Measurements from ENCODE around the gene PCOLCE2. TPM values are rescaled to one million over a fixed set of nuclear protein-coding genes. Genes with fewer than 3 reads are reported as not detected.

Gene PCOLCE2
- total and polyA plus RNA-seq, 2 of the 8 experiments (the other 6 are each of a cell fraction or from before 2014, with no cell fraction given) = 11.1 to 12.6 TPM

DNA sequence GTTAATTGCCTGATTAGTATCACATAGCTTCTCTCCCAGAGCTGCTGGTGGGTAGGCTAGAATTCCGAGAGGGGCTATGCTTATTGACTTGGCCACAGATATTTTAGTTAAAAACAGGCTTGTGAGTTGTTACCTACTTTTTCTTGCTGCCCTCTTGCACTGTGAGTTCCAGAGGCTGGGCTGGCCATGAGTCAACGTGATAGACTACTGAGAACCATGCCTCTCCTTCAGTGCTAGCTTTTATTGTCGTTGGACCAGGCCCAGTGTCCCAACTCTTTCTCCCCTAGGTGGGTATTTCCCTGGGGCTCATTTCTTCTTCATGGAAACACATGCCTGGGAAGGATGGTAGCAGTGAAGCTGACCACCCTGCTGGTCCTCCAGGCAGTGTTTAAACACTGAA is 20.4 kb upstream of the PCOLCE2 start:
- H3K36me3 ChIP-seq (ENCODE audit: control insufficient read depth in 2 of 4, insufficient read depth in 4 of 4, low read length in 3 of 4) = no peaks in the 10 kb centered on the region
- H4K20me1 ChIP-seq (replicated peaks in 1 of 2; ENCODE audit: control insufficient read depth in 1 of 2, insufficient read depth in 2 of 2, low read length in 2 of 2) = no peaks in the 10 kb centered on the region
- H3K4me1 ChIP-seq (replicated peaks in 1 of 4; ENCODE audit: control insufficient read depth in 3 of 4, insufficient read depth in 4 of 4, low read length in 3 of 4) = no peaks in the 10 kb centered on the region
- no peaks in the 10 kb centered on the region for H3K79me2 ChIP-seq (ENCODE audit: control insufficient read depth in 1 of 2, insufficient read depth in 2 of 2, low read length in 2 of 2)
- H2BK5ac ChIP-seq (ENCODE audit: low read depth, low read length) = no peak overlapping the region
- H3K4ac ChIP-seq (replicated peaks; ENCODE audit: insufficient read length, low read depth, low read length) = no peak overlapping the region
- H3K27me3 ChIP-seq (replicated peaks in 1 of 4; ENCODE audit: control insufficient read depth in 3 of 4, extremely low read depth in 1 of 4, insufficient read depth in 3 of 4, low read length in 3 of 4) = no peaks in the 10 kb centered on the region
- H4K8ac ChIP-seq (ENCODE audit: extremely low read depth, insufficient read depth, low read length) = no peak overlapping the region
- FAIRE-seq (no peak), DNase-seq (ENCODE audit: low read depth in 1 of 2, low spot score in 2 of 2) (no peak)
- TF ChIP-seq EZH2 (IDR thresholded peaks at IDR 0.05; ENCODE audit: low read depth, low read length, severe bottlenecking) = no peak
- TF ChIP-seq, protein P1, sequence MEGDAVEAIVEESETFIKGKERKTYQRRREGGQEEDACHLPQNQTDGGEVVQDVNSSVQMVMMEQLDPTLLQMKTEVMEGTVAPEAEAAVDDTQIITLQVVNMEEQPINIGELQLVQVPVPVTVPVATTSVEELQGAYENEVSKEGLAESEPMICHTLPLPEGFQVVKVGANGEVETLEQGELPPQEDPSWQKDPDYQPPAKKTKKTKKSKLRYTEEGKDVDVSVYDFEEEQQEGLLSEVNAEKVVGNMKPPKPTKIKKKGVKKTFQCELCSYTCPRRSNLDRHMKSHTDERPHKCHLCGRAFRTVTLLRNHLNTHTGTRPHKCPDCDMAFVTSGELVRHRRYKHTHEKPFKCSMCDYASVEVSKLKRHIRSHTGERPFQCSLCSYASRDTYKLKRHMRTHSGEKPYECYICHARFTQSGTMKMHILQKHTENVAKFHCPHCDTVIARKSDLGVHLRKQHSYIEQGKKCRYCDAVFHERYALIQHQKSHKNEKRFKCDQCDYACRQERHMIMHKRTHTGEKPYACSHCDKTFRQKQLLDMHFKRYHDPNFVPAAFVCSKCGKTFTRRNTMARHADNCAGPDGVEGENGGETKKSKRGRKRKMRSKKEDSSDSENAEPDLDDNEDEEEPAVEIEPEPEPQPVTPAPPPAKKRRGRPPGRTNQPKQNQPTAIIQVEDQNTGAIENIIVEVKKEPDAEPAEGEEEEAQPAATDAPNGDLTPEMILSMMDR (IDR thresholded peaks at IDR 0.05; ENCODE audit: control extremely low read depth in 1 of 3, insufficient read depth in 1 of 3, low read depth in 1 of 3, low read length in 3 of 3) = no peak
- TF ChIP-seq, protein P2, sequence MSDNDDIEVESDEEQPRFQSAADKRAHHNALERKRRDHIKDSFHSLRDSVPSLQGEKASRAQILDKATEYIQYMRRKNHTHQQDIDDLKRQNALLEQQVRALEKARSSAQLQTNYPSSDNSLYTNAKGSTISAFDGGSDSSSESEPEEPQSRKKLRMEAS (IDR thresholded peaks at IDR 0.05) = no peak
- no peak for TF ChIP-seq SUZ12 (IDR thresholded peaks at IDR 0.05; ENCODE audit: low read length)
- no peak for TF ChIP-seq KDM4A (IDR thresholded peaks at IDR 0.05; ENCODE audit: low read depth, low read length, severe bottlenecking)
- TF ChIP-seq, protein P3, sequence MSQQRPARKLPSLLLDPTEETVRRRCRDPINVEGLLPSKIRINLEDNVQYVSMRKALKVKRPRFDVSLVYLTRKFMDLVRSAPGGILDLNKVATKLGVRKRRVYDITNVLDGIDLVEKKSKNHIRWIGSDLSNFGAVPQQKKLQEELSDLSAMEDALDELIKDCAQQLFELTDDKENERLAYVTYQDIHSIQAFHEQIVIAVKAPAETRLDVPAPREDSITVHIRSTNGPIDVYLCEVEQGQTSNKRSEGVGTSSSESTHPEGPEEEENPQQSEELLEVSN (IDR thresholded peaks at IDR 0.05) = no peak
- no peak for TF ChIP-seq BCL11A (IDR thresholded peaks at IDR 0.05; ENCODE audit: low read depth in 2 of 2, low read length in 2 of 2)
- TF ChIP-seq POU5F1 (IDR thresholded peaks at IDR 0.05; ENCODE audit: low read depth, low read length) = no peak
- TF ChIP-seq EGR1 (IDR thresholded peaks at IDR 0.05; ENCODE audit: borderline replicate concordance, low read depth, low read length) = no peak
- no peak for TF ChIP-seq FOSL1 (IDR thresholded peaks at IDR 0.05; ENCODE audit: insufficient read depth, low read depth, low read length)
- no peak overlapping the region for H3K9ac ChIP-seq (replicated peaks in 1 of 4; ENCODE audit: extremely low read depth in 1 of 4, low read depth in 3 of 4, low read length in 3 of 4)
- H3K23me2 ChIP-seq (ENCODE audit: low read depth, low read length) = no peaks in the 10 kb centered on the region
- H2AK5ac ChIP-seq (ENCODE audit: low read depth, low read length) = no peak overlapping the region
- no peak overlapping the region for H2BK12ac ChIP-seq (ENCODE audit: low read depth, low read length)
- no peak overlapping the region for H4K91ac ChIP-seq (replicated peaks; ENCODE audit: insufficient read length, low read length)
- WGBS, 2 experiments (ENCODE audit: extremely low coverage in 1 of 2, insufficient coverage in 1 of 2, insufficient read length in 1 of 2, insufficient replicate concordance in 2 of 2, low coverage in 1 of 2, low lambda C conversion rate in 2 of 2, missing lambda C conversion rate in 1 of 2) = 83% methylated on average over 3 of the region's 3 CpGs; no CpG with 5 or more reads in 1 of the 2 experiments
- H2BK20ac ChIP-seq (ENCODE audit: low read length) = no peak overlapping the region
- H3K4me3 ChIP-seq (ENCODE audit: extremely low read depth in 1 of 4, insufficient read depth in 2 of 4, low read depth in 3 of 4, low read length in 4 of 4) = no peak overlapping the region
- no peak overlapping the region for H2BK120ac ChIP-seq (replicated peaks; ENCODE audit: low read depth, low read length)
- no peak overlapping the region for H3K18ac ChIP-seq (ENCODE audit: extremely low read depth, low read length)
- H3K23ac ChIP-seq (ENCODE audit: insufficient read length) = no peak overlapping the region
- no peak overlapping the region for H3K4me2 ChIP-seq (ENCODE audit: insufficient read depth in 1 of 2, low read depth in 2 of 2, low read length in 2 of 2)
- H3K14ac ChIP-seq (ENCODE audit: insufficient read length) = no peak overlapping the region
- no peak overlapping the region for H2AFZ ChIP-seq (ENCODE audit: low read length)
- CTCF ChIA-PET (ENCODE audit: partially characterized antibody) = interaction anchor here (1.0 to 7.4 kb wide), 5 partner anchors 13 to 80 kb away, joined by 3 to 115 read pairs (median 4); no protein-coding TSS in a partner anchor
- no peaks in the 10 kb centered on the region for H3K9me3 ChIP-seq (ENCODE audit: insufficient read depth in 2 of 2, low read depth in 1 of 2, low read length in 1 of 2)
- no peak overlapping the region for H3K56ac ChIP-seq (replicated peaks; ENCODE audit: insufficient read length, low read depth, low read length)
- H2BK15ac ChIP-seq (ENCODE audit: low read length) = no peak overlapping the region
- H3K27ac ChIP-seq (ENCODE audit: low read depth, low read length) = no peak overlapping the region
- no peak overlapping the region for H4K5ac ChIP-seq (ENCODE audit: insufficient read length, low read depth, low read length)
- POLR2A ChIA-PET (ENCODE audit: partially characterized antibody) = no interaction called here
- no peaks in the 10 kb centered on the region for H3K79me1 ChIP-seq (ENCODE audit: low read depth, low read length)

All from H1 (cell line).